Heart left ventricle (tissue), 16 donors: Measurements from ENCODE around the gene NGEF. TPM values are rescaled to one million over a fixed set of nuclear protein-coding genes. Genes with fewer than 3 reads are reported as not detected.

Experiments used
- ATAC-seq, 4 donors: fragments of 200-7000 bp; cut with Tn5 transposase; one replicate each; pipeline ENCODE4 v1.9.1; 2020 to 2022; ENCODE audit warnings: moderate library complexity in 4 of 4, mild to moderate bottlenecking in 3 of 4, moderate number of reproducible peaks in 1 of 4
- DNase-seq, 5 donors: peaks; one replicate each; pipeline ENCODE4 v3.0.0-alpha.2; 2020
- H3K27ac ChIP-seq, 12 donors: fragments of 200-600 bp; sonication (generic) in 4 of 12; one replicate each; pipeline versions ENCODE4 v1.5.0 to v1.8.0; 2016 to 2022; ENCODE audit warnings: mild to moderate bottlenecking in 2 of 12
- H3K27me3 ChIP-seq, 9 donors: fragments of 200-600 bp; sonication (generic) in 2 of 9; one replicate each; pipeline versions ENCODE4 v1.5.1 to v1.8.0; 2016 to 2022; ENCODE audit warnings: mild to moderate bottlenecking in 3 of 9
- H3K36me3 ChIP-seq, 9 donors: fragments of 200-600 bp; sonication (generic) in 2 of 9; one replicate each; pipeline versions ENCODE4 v1.5.0 to v1.8.0; 2018 to 2022; ENCODE audit warnings: mild to moderate bottlenecking in 2 of 9
- H3K4me1 ChIP-seq, 12 donors: fragments of 200-600 bp; sonication (generic) in 4 of 12; one replicate each; pipeline versions ENCODE4 v1.5.0 to v1.8.0; 2016 to 2022; ENCODE audit warnings: mild to moderate bottlenecking in 3 of 12
- H3K4me3 ChIP-seq, 12 donors: fragments of 200-600 bp; sonication (generic) in 4 of 12; one replicate each; pipeline versions ENCODE4 v1.5.0 to v1.8.0; 2017 to 2022; ENCODE audit warnings: mild to moderate bottlenecking in 9 of 12, moderate library complexity in 4 of 12
- H3K9me3 ChIP-seq, 12 donors: fragments of 200-600 bp; sonication (generic) in 4 of 12; one replicate each; pipeline versions ENCODE4 v1.5.0 to v1.8.0; 2016 to 2022; ENCODE audit warnings: mild to moderate bottlenecking in 1 of 12
- CTCF ChIP-seq, 12 donors: fragments of 200-600 bp; sonication (generic) in 4 of 12; IDR thresholded peaks; one replicate each; pipeline versions ENCODE4 v1.5.0 to v1.8.0; 2018 to 2022; ENCODE audit warnings: antibody characterized with exemption in 12 of 12, mild to moderate bottlenecking in 5 of 12
- POLR2A ChIP-seq, 2 donors: fragments of 450-650 bp; IDR thresholded peaks; one replicate each; pipeline ENCODE4 v1.6.1; 2017; ENCODE audit warnings: antibody characterized with exemption in 2 of 2, mild to moderate bottlenecking in 2 of 2, moderate library complexity in 2 of 2
- WGBS, 4 donors: extraction: QIAGEN DNeasy Blood & Tissue Kit in 2 of 4; methylation state at CpG; one replicate each; pipeline versions ENCODE4 v1.1.5 to v1.1.7; 2013 to 2018; 5-methylcytosine and 5-hydroxymethylcytosine counted together
- intact Hi-C, 10 donors: fragments of 100-400 bp; cut with DNase I; formaldehyde crosslinking; loops; one replicate each; pipeline versions ENCODE4 v1.11.1 to v1.14.2; 2022
- polyA plus RNA-seq, 2 donors: library from polyadenylated mRNA; stranded (reverse); fragments of 200-250 nt; gene quantifications; one replicate each; pipeline ENCODE4 v1.2.3, GENCODE V29; 2013
- total RNA-seq, 9 donors: library from RNA; depleted of rRNA in 2 of 9; stranded (reverse); fragments of >200 nt in 2 of 9; fragmentation: NEBNext Ultra II Directional in 3 of 9; extraction: Animal tissue kit (Norgen Biotek cat#: 25700) in 3 of 9; gene quantifications; one replicate each; pipeline versions ENCODE4 v1.1.0 to v1.2.4, GENCODE V29; 2016 to 2023
- donor health status: ischemic (EF 13 %, LVEDD 7.1; RV severe dilation, severe dysfunction).
- donor health status: healthy with polysubstance abuse.
- donor health status: DM: no; HTN: yes; CAD: no.
- donor health status: DM: no; HTN: no; CAD: no.
- donor health status: ischemic (EF 25% LVEDD 6.9; RV normal size, moderate dysfunction).
- donor health status: ischemic (EF 25% LVEDD 5.7; RV mildly dilated, moderate dysfunction).
- donor health status: healthy.
- donor health status: DM: yes; HTN: yes; CAD: no.
- donor health status: ischemic (EF 35%, LVEDD 5.7; RV mildly dilated, moderate dysfunction).
- donor health status: nonischemic (EF 11% LVEDD 7.7; RV severe dilation, severe dysfunction).
- donor health status: DM: yes; HTN: yes; CAD: no.
- donor health status: PGD.
- donor health status: ischemic (EF 29% LVEDD 5.4; RV normal size, mild dysfunction).
- donor health status: nonischemic (EF 23%, LVEDD 6.1; RV moderate dilation, normal function).

The NGEF gene
- total and polyA plus RNA-seq, 11 donors: 0.15 to 0.62 (median 0.42) TPM; not detected in 4

GRCh38 chr2:233000886-233001750, 11.9 kb downstream of the NGEF start:
- DNase-seq: no peak
- no peaks in the 10 kb centered on the region for H3K9me3 ChIP-seq
- intact Hi-C loops: no loop called here
- WGBS, 4 donors: 85 to 92% (median 89%) methylated on average over 19 to 20 of the region's 20 CpGs
- ATAC-seq: no peak
- H3K4me1 ChIP-seq: no peaks in the 10 kb centered on the region
- TF ChIP-seq POLR2A (IDR thresholded peaks at IDR 0.05) (no peak), CTCF (IDR thresholded peaks at IDR 0.05) (no peak)
- no peak overlapping the region for H3K4me3 ChIP-seq
- peaks cover 0 to 3% (median 0%) of the 10 kb centered on the region in 9 donors for H3K27me3 ChIP-seq
- no peak overlapping the region for H3K27ac ChIP-seq
- H3K36me3 ChIP-seq: no peaks in the 10 kb centered on the region

- no peak overlapping the region for H3K27ac ChIP-seq
- TF ChIP-seq CTCF (IDR thresholded peaks at IDR 0.05) (no peak), POLR2A (IDR thresholded peaks at IDR 0.05) (no peak)
- intact Hi-C loops: no loop called here
- ATAC-seq (no peak), DNase-seq (no peak)
- no peaks in the 10 kb centered on the region for H3K9me3 ChIP-seq
- H3K4me3 ChIP-seq: no peak overlapping the region
- no peaks in the 10 kb centered on the region for H3K4me1 ChIP-seq
- H3K27me3 ChIP-seq: no peaks in the 10 kb centered on the region
- 78 to 86% (median 83%) methylated on average over 7 of the region's 7 CpGs for WGBS, 4 donors
- H3K36me3 ChIP-seq: no peaks in the 10 kb centered on the region
Measured at GRCh38 chr2:232999354-232999753, 13.7 kb downstream of the NGEF start.

GRCh38 chr2:232998666-232998985, 14.4 kb downstream of the NGEF start:
- Histone ChIP-seq H3K4me1 (no peaks in the 10 kb centered on the region), H3K9me3 (peaks cover 0 to 1% (median 0%) of the 10 kb centered on the region in 12 donors), H3K36me3 (no peaks in the 10 kb centered on the region), H3K27ac (no peak overlapping the region), H3K27me3 (no peaks in the 10 kb centered on the region), H3K4me3 (no peak overlapping the region)
- no peak for ATAC-seq
- DNase-seq: no peak
- intact Hi-C loops: no loop called here
- WGBS, 4 donors: 85 to 92% (median 88%) methylated on average over 5 of the region's 5 CpGs
- TF ChIP-seq CTCF (IDR thresholded peaks at IDR 0.05): no peak
- no peak for TF ChIP-seq POLR2A (IDR thresholded peaks at IDR 0.05)

- Histone ChIP-seq H3K4me1 (no peaks in the 10 kb centered on the region), H3K27me3 (peaks cover 0 to 3% (median 0%) of the 10 kb centered on the region in 9 donors), H3K36me3 (no peaks in the 10 kb centered on the region), H3K4me3 (no peak overlapping the region), H3K9me3 (peaks cover 0 to 7% (median 0%) of the 10 kb centered on the region in 12 donors), H3K27ac (no peak overlapping the region)
- TF ChIP-seq CTCF (IDR thresholded peaks at IDR 0.05) (no peak), POLR2A (IDR thresholded peaks at IDR 0.05) (no peak)
- WGBS, 4 donors: 86 to 90% (median 87%) methylated on average over 15 to 18 of the region's 18 CpGs
- DNase-seq (no peak), ATAC-seq (no peak)
- intact Hi-C loops: no loop called here
Measured at GRCh38 chr2:232997749-232998665, 15.0 kb downstream of the NGEF start.
